ENCODE data around the gene CNTN5. TPM values are rescaled to one million over a fixed set of nuclear protein-coding genes. Genes with fewer than 3 reads are reported as not detected.
"Not testable (repeated sequence)": the region's sequence is repeated elsewhere in the genome, so short reads cannot be mapped to it uniquely, and the experiment has no call there.

Gene CNTN5
- total RNA-seq, 2 donors from 2014 or later, result not detected

DNA sequence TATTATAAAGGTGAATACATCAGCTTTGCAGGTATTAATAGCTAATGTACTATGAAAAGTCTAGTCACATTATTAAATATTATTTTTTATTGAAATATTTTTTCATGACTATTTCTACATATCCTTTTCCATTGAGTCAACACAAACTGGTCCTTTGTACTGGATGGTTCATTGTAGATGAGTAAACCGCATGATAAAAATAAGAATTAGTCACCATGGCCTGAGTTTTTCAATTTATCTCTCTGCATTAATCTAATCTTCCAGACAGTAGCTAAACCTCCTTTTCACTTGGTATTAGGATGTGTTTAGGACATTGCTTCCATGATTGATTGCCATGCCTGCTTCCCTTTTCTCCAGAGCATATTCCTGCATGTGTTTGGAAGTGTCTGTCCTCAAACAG is 1227.0 kb downstream of the CNTN5 start:
- TF ChIP-seq CTCF (IDR thresholded peaks at IDR 0.05), result no peak
- Histone ChIP-seq H3K4me1 (no peaks in the 10 kb centered on the region), H3K9me3 (no peaks in the 10 kb centered on the region), H3K27ac (no peak overlapping the region), H3K9ac (ENCODE audit: low read depth in 2 of 2, low read length in 2 of 2) (no peak overlapping the region), H3K27me3 (no peaks in the 10 kb centered on the region), H3K4me3 (no peak overlapping the region), H3K36me3 (no peaks in the 10 kb centered on the region)
- intact Hi-C loops (cut with DNase I), result no loop called here
- no peak for DNase-seq

DNA sequence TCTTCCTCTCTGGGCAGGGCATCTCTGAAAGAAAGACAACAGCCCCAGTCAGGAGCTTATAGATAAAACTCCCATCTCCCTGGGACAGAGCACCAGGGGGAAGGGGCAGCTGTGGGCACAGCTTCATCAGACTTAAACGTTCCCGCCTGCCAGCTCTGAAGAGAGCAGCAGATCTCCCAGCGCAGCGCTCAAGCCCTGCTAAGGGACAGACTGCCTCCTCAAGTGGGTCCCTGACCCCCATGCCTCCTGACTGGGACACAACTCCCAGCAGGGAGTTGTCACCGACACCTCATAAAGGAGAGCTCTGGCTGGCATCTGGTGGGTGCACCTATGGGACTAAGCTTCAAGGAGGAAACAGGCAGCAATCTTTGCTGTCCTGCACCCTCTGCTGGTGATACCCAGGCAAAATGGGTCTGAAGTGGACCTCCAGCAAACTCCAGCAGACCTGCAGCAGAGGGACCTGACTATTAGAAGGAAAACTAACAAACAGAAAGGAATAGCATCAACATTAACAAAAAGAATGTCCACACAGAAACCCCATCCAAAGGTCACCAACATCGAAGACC is 1236.6 kb downstream of the CNTN5 start:
- H3K27ac ChIP-seq; H3K9me3 ChIP-seq; DNase-seq; H3K27me3 ChIP-seq; H3K9ac ChIP-seq (ENCODE audit: low read depth in 2 of 2, low read length in 2 of 2); intact Hi-C loops (cut with DNase I); H3K36me3 ChIP-seq; H3K4me3 ChIP-seq; H3K4me1 ChIP-seq: not testable (repeated sequence)

DNA sequence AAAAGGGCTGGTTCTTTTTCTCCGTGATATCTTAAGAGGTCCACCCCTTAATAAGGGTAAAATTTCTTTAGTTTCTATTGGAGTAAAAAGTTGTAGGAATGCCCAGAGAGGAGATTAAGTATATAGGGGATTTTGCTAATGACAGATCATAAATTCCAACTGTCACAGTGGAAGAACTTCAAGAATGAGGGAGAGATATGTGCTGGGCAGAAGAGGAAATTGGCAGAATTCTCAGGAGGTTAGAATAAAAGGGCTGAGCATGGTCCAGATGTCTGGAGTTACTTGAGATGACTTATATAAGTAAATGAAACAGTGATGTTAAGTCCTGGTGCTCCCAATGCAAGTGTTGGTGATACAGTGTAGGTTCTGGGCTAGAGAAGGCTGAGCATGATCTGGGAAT is 1248.8 kb downstream of the CNTN5 start:
- H3K36me3 ChIP-seq, result no peaks in the 10 kb centered on the region
- no peak for DNase-seq
- H3K4me1 ChIP-seq, result no peaks in the 10 kb centered on the region
- H3K9ac ChIP-seq (ENCODE audit: low read depth in 2 of 2, low read length in 2 of 2), result no peak overlapping the region
- TF ChIP-seq CTCF (IDR thresholded peaks at IDR 0.05), result no peak
- intact Hi-C loops (cut with DNase I), result no loop called here
- no peak overlapping the region for H3K27ac ChIP-seq
- no peak overlapping the region for H3K4me3 ChIP-seq
- no peaks in the 10 kb centered on the region for H3K9me3 ChIP-seq
- H3K27me3 ChIP-seq, result no peaks in the 10 kb centered on the region

- H3K9ac ChIP-seq (ENCODE audit: low read depth in 2 of 2, low read length in 2 of 2), result no peak overlapping the region
- no peak for DNase-seq
- intact Hi-C loops (cut with DNase I), result no loop called here
- TF ChIP-seq CTCF (IDR thresholded peaks at IDR 0.05), result no peak
- H3K4me3 ChIP-seq, result no peak overlapping the region
- no peaks in the 10 kb centered on the region for H3K9me3 ChIP-seq
- H3K27ac ChIP-seq, result no peak overlapping the region
- no peaks in the 10 kb centered on the region for H3K4me1 ChIP-seq
- H3K36me3 ChIP-seq, result no peaks in the 10 kb centered on the region
- no peaks in the 10 kb centered on the region for H3K27me3 ChIP-seq
Observed at GRCh38 chr11:100273066-100273815, 1252.5 kb downstream of the CNTN5 start.

DNA sequence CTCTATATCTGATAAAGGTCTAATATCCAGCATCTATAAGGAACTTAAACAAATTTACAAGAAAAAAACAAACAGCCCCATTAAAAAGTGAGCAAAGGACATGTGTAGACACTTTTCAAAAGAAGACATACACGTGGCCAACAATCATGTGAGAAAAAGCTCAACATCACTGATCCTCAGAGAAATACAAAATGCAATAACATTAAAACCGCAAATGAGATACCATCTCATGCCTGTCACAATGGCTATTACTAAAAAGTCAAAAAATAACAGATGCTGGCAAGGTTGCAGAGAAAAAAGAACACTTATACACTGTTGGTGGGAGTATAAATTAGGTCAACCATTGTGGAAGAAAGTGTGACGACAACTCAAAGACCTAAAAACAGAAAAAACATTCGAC is 1253.7 kb downstream of the CNTN5 start:
- H3K4me1 ChIP-seq; H3K4me3 ChIP-seq; intact Hi-C loops (cut with DNase I); H3K27ac ChIP-seq; H3K27me3 ChIP-seq; H3K9me3 ChIP-seq; H3K9ac ChIP-seq (ENCODE audit: low read depth in 2 of 2, low read length in 2 of 2); H3K36me3 ChIP-seq; DNase-seq: not testable (repeated sequence)

DNA sequence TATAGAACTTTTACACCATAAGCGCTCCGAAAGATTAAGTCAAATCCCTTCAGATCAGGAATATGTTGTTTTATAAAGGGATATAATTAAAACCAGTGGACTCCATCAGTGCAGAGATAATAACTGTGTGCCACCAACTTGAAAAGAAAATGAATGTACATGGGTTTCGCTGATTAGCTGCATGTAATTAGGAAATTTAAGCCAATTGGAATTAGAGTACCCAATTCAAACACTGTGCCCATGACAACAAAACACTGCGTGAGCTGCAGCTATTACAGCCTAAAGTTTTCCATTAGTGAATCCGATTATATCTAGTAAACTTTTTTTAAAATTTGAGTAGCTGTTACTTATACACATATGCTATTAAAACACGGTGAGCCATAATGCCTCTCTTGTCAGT is 1274.0 kb downstream of the CNTN5 start:
- no peaks in the 10 kb centered on the region for H3K36me3 ChIP-seq
- no peak overlapping the region for H3K27ac ChIP-seq
- no peak overlapping the region for H3K9ac ChIP-seq (ENCODE audit: low read depth in 2 of 2, low read length in 2 of 2)
- no peaks in the 10 kb centered on the region for H3K4me1 ChIP-seq
- intact Hi-C loops (cut with DNase I), result no loop called here
- no peaks in the 10 kb centered on the region for H3K9me3 ChIP-seq
- no peak overlapping the region for H3K4me3 ChIP-seq
- TF ChIP-seq CTCF (IDR thresholded peaks at IDR 0.05), result no peak
- no peaks in the 10 kb centered on the region for H3K27me3 ChIP-seq
- DNase-seq, result no peak
